Body of pancreas (tissue), 4 donors: ENCODE results near the gene FNDC5.

Experiments
- CTCF ChIP-seq, 7 experiments: fragments of 450-650 bp in 4 of 7; fragments of 200-600 bp in 3 of 7; sonication (generic) in 3 of 7; IDR thresholded peaks; one replicate each; pipeline ENCODE4 v1.5.1; 2016 to 2019; ENCODE audit warnings: antibody characterized with exemption in 7 of 7
- POLR2A ChIP-seq, 3 donors: fragments of 450-650 bp; IDR thresholded peaks; one replicate each; pipeline ENCODE4 v1.6.1; 2016; ENCODE audit warnings: antibody characterized with exemption in 3 of 3, mild to moderate bottlenecking in 2 of 3

GRCh38 chr1:32888134-32888533 is 17.4 kb upstream of the FNDC5 start:
- no peak for TF ChIP-seq CTCF (IDR thresholded peaks at IDR 0.05)
- TF ChIP-seq POLR2A (IDR thresholded peaks at IDR 0.05): no peak
